GM12874 (cell line): ENCODE results near the gene UNC5A.

Experiments
- CTCF ChIP-seq: IDR thresholded peaks from 2 replicates; pipeline ENCODE4 v1.5.1; 2011; ENCODE audit warnings: low read depth, mild to moderate bottlenecking, control low read depth, low read length, moderate library complexity; ENCODE audit not compliant: insufficient read depth

Gene UNC5A

GRCh38 chr5:176814836-176815438, 4.6 kb downstream of the UNC5A start:
- no peak for TF ChIP-seq CTCF

DNA sequence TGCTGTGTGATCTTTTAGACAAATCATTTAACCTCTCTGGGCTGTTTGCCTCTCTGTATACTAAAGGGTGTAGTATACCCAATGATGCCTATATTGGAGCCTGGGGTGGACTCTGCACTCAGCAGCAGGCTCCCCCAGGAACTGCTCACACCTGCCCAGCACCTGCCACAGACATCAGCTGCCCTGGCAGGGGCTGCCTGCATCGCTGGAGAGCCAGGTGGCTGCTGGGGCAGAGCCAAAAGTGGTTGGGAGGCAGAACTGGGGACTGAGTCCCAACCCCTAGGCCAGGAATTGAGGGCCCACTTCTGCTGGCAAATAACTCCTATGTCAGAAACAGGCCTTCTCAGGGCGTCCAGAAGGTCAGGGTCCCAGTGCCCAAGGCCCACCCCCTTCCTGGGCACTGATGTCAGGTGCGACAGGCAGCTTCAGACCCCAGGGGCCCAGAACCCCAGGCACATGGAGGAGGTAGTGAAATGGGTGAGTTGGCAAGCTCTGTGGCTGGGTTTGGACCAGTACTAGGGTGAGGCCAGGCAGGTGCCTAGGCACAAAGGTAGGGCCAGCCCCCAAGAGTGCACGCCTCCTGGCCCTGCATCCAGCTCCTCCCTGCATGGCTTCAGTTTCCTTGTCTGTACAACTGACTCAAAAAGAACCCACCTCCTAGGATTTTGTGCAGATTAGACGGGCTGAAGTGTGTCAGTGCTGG, 5.8 kb downstream of the UNC5A start:
- TF ChIP-seq CTCF: no peak

GRCh38 chr5:176816791-176817347, 6.5 kb downstream of the UNC5A start:
- TF ChIP-seq CTCF: no peak

GRCh38 chr5:176817369-176817840, 7.0 kb downstream of the UNC5A start:
- TF ChIP-seq CTCF: no peak

GRCh38 chr5:176817841-176818377, 7.5 kb downstream of the UNC5A start:
- peak; percentile 57 for TF ChIP-seq CTCF

DNA sequence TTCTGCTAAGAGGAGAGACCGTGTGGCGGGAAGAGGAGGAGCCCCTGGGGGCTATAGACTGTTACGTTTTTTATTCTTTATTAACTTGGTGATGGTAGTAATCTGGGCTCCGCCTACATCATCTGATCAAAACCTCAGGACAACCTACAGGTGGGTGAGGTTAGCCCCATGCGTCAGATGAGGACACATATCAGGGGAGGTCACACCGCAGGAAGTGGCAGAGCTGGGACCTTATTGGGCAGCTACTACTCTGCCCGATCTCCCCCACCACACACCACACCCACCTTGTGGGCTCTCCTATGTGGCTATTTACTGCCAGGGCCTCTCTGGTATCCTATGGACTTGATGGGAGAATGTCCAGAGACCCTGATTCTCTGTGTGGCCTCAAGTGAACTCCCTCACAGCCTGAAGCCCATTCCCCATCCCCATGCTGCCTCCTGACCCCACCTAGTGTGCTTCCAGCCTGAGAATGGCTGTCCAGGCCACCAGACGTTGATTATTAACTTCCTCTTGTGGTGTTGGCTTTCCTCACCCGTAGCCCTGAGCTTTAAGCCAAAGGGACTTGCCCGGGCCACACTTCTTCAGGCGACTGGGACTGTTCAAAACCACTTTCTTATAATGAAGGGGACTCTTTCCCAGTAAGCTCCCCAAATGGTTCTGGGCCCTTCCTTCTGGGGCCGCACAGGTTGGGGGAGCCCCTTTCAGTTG, 8.2 kb downstream of the UNC5A start:
- no peak for TF ChIP-seq CTCF

GRCh38 chr5:176819476-176819875, 9.1 kb downstream of the UNC5A start:
- TF ChIP-seq CTCF: no peak
